IMR-90 (cell line): ENCODE data around the gene SRSF3. TPM values are rescaled to one million over a fixed set of nuclear protein-coding genes. Genes with fewer than 3 reads are reported as not detected.

Experiments used
- ATAC-seq: fragments of 200-7000 bp; cut with Tn5 transposase; 2 replicates; pipeline ENCODE4 v1.9.1; 2020; ENCODE audit warnings: low read depth, mild to moderate bottlenecking, moderate library complexity
- BruUV-seq: library from RNA; stranded (reverse); fragments of 400-500 nt; replicated peaks from 2 replicates; lab custom pipeline; 2021; lab: Mats Ljungman, UMichigan
- CTCF ChIA-PET: fragments of 300-600 bp; formaldehyde crosslinking; extraction: SDS; loops from one replicate; lab custom pipeline; 2021; ENCODE audit warnings: antibody characterized with exemption; lab: Yijun Ruan, JAX
- POLR2A ChIA-PET: fragments of 300-600 bp; sonication (Branson Sonifier 250); formaldehyde crosslinking; loops from one replicate; lab custom pipeline; 2022; ENCODE audit warnings: antibody characterized with exemption; ENCODE audit not compliant: unreplicated experiment; lab: Charles Lee
- DNase-seq: peaks from one replicate; pipeline ENCODE4 v3.0.0; 2013
- H2AFZ ChIP-seq: replicated peaks from 2 replicates; pipeline ENCODE3; 2013; ENCODE audit warnings: low read length, mild to moderate bottlenecking; ENCODE audit not compliant: poor library complexity
- H2AK5ac ChIP-seq: 2 replicates; pipeline ENCODE4 v1.6.1; 2013; ENCODE audit warnings: low read depth, low read length, inconsistent platforms
- H2AK9ac ChIP-seq: replicated peaks from 2 replicates; pipeline ENCODE3; 2013; ENCODE audit warnings: mild to moderate bottlenecking, low read depth, low read length, moderate library complexity; ENCODE audit not compliant: poor library complexity
- H2BK120ac ChIP-seq: 2 replicates; pipeline ENCODE4 v1.6.1; 2013; ENCODE audit warnings: low read depth, low read length, inconsistent platforms
- H2BK15ac ChIP-seq: 3 replicates; pipeline ENCODE4 v1.6.1; 2013; ENCODE audit warnings: low read depth, low read length, inconsistent platforms
- H2BK20ac ChIP-seq: 2 replicates; pipeline ENCODE4 v1.6.1; 2013; ENCODE audit warnings: low read depth, mild to moderate bottlenecking, inconsistent platforms, low read length, moderate library complexity
- H2BK5ac ChIP-seq: 2 replicates; pipeline ENCODE4 v1.6.1; 2013; ENCODE audit warnings: mild to moderate bottlenecking, low read depth, low read length, inconsistent platforms; ENCODE audit not compliant: poor library complexity, severe bottlenecking
- H3K14ac ChIP-seq: replicated peaks from 2 replicates; pipeline ENCODE4 v1.6.1; 2013; ENCODE audit warnings: low read depth, low read length, inconsistent platforms
- H3K18ac ChIP-seq: 2 replicates; pipeline ENCODE4 v1.6.1; 2013; ENCODE audit warnings: low read depth, low read length, control low read depth
- H3K23ac ChIP-seq: 2 replicates; pipeline ENCODE4 v1.6.1; 2013; ENCODE audit warnings: low read depth, low read length, inconsistent platforms
- H3K27ac ChIP-seq: 2 replicates; pipeline ENCODE4 v1.5.1; 2013; ENCODE audit warnings: mild to moderate bottlenecking, control low read depth, low read length; ENCODE audit not compliant: insufficient read depth
- H3K27me3 ChIP-seq: 2 replicates; pipeline ENCODE4 v1.6.1; 2013; ENCODE audit warnings: low read length; ENCODE audit not compliant: control insufficient read depth, insufficient read depth
- H3K36me3 ChIP-seq: 2 replicates; pipeline ENCODE4 v1.6.1; 2013; ENCODE audit warnings: low read length, mixed read lengths; ENCODE audit not compliant: control insufficient read depth, insufficient read depth
- H3K4ac ChIP-seq: 2 replicates; pipeline ENCODE4 v1.6.1; 2013; ENCODE audit warnings: low read depth, low read length, inconsistent platforms
- H3K4me1 ChIP-seq: 2 replicates; pipeline ENCODE4 v1.6.1; 2013; ENCODE audit warnings: low read length, mixed read lengths; ENCODE audit not compliant: control insufficient read depth, insufficient read depth
- H3K4me2 ChIP-seq: 2 replicates; pipeline ENCODE4 v1.6.1; 2013; ENCODE audit warnings: low read depth, mild to moderate bottlenecking, control low read depth, low read length, moderate library complexity
- H3K4me3 ChIP-seq: 2 replicates; pipeline ENCODE4 v1.5.1; 2013; ENCODE audit warnings: low read depth, mild to moderate bottlenecking, control low read depth, low read length, moderate library complexity; ENCODE audit not compliant: insufficient read depth
- H3K56ac ChIP-seq: 2 replicates; pipeline ENCODE4 v1.6.1; 2013; ENCODE audit warnings: low read length, inconsistent platforms; ENCODE audit not compliant: insufficient read depth; ENCODE audit errors: extremely low read depth
- H3K79me1 ChIP-seq, 2 experiments: 2 replicates each; pipeline ENCODE4 v1.6.1; 2013; ENCODE audit warnings: low read length in 2 of 2, inconsistent platforms in 1 of 2, low read depth in 1 of 2
- H3K9ac ChIP-seq: 2 replicates; pipeline ENCODE4 v1.6.1; 2013; ENCODE audit warnings: low read depth, low read length, control low read depth
- H3K9me1 ChIP-seq: 2 replicates; pipeline ENCODE4 v1.6.1; 2013; ENCODE audit warnings: low read length, inconsistent platforms; ENCODE audit not compliant: insufficient read depth
- H3K9me3 ChIP-seq: 2 replicates; pipeline ENCODE4 v1.6.1; 2013; ENCODE audit warnings: low read length; ENCODE audit not compliant: control insufficient read depth, insufficient read depth
- H4K20me1 ChIP-seq: 2 replicates; pipeline ENCODE4 v1.6.1; 2013; ENCODE audit warnings: low read length, inconsistent platforms; ENCODE audit not compliant: insufficient read depth
- H4K5ac ChIP-seq: 2 replicates; pipeline ENCODE4 v1.6.1; 2013; ENCODE audit warnings: mild to moderate bottlenecking, low read depth, low read length, control low read depth
- H4K8ac ChIP-seq, 2 experiments: 2 replicates each; pipeline ENCODE4 v1.6.1; 2013; ENCODE audit warnings: low read depth in 2 of 2, low read length in 2 of 2, control low read depth in 1 of 2, inconsistent platforms in 1 of 2
- H4K91ac ChIP-seq: 2 replicates; pipeline ENCODE4 v1.6.1; 2013; ENCODE audit warnings: low read depth, low read length, inconsistent platforms; ENCODE audit not compliant: insufficient read depth
- MAZ ChIP-seq: IDR thresholded peaks from 2 replicates; pipeline ENCODE4 v1.6.1; 2012; ENCODE audit warnings: low read depth, mild to moderate bottlenecking, low read length, improper control_type of control experiment, moderate library complexity, borderline replicate concordance
- MXI1 ChIP-seq: IDR thresholded peaks from 2 replicates; pipeline ENCODE4 v1.6.1; 2012; ENCODE audit warnings: low read depth, mild to moderate bottlenecking, low read length, moderate library complexity, borderline replicate concordance
- NFE2L2 ChIP-seq: fragments of 150-350 bp; IDR thresholded peaks from 2 replicates; pipeline ENCODE4 v1.6.1; 2016; ENCODE audit warnings: low read depth, mild to moderate bottlenecking, low read length
- POLR2A ChIP-seq: IDR thresholded peaks from 2 replicates; pipeline ENCODE4 v1.6.1; 2012; ENCODE audit warnings: mild to moderate bottlenecking, low read depth, low read length
- WGBS, 2 experiments: methylation state at CpG; one replicate each; pipeline versions ENCODE4 v1.1.5 to v1.1.7; 2013; ENCODE audit warnings: missing lambda C conversion rate in 2 of 2; ENCODE audit not compliant: insufficient read length in 1 of 2; ENCODE audit errors: extremely low coverage in 2 of 2; 5-methylcytosine and 5-hydroxymethylcytosine counted together
- dilution Hi-C: fragments of 300-500 bp; cut with HindIII; formaldehyde crosslinking; loops from one replicate; pipeline ENCODE4 v1.14.3; 2018; ENCODE audit warnings: low sequenced_read_pairs; ENCODE audit not compliant: unreplicated experiment
- in situ Hi-C: fragments of 300-500 bp; cut with MboI; formaldehyde crosslinking; loops from 3 replicates; pipeline ENCODE4 v1.14.3; 2019; ENCODE audit warnings: low sequenced_read_pairs, inconsistent platforms, mixed read lengths
- intact Hi-C: fragments of 100-400 bp; cut with micrococcal nuclease; formaldehyde crosslinking; loops from 2 replicates; pipeline ENCODE4 v1.10.0; 2022
- polyA plus RNA-seq, 3 experiments: library from polyadenylated mRNA; depleted of rRNA; stranded (reverse); fragments of >200 nt; gene quantifications; 2 replicates each; pipeline ENCODE4 v1.2.3, GENCODE V29; 2012; ENCODE audit warnings: low replicate concordance in 1 of 3
- total RNA-seq: library from RNA; depleted of rRNA; stranded (reverse); fragments of >200 nt; gene quantifications from 2 replicates; pipeline ENCODE4 v1.2.3, GENCODE V29; 2012
- TF ChIP-seq, protein P1 (sequence below): conservative IDR thresholded peaks from 2 replicates; pipeline ENCODE4 v1.5.1; 2012; ENCODE audit warnings: mild to moderate bottlenecking, low read depth, low read length, improper control_type of control experiment

Gene SRSF3
- total and polyA plus RNA-seq, 2 of the 4 experiments (the other 2 are of a cell fraction): 237 to 297 TPM

DNA sequence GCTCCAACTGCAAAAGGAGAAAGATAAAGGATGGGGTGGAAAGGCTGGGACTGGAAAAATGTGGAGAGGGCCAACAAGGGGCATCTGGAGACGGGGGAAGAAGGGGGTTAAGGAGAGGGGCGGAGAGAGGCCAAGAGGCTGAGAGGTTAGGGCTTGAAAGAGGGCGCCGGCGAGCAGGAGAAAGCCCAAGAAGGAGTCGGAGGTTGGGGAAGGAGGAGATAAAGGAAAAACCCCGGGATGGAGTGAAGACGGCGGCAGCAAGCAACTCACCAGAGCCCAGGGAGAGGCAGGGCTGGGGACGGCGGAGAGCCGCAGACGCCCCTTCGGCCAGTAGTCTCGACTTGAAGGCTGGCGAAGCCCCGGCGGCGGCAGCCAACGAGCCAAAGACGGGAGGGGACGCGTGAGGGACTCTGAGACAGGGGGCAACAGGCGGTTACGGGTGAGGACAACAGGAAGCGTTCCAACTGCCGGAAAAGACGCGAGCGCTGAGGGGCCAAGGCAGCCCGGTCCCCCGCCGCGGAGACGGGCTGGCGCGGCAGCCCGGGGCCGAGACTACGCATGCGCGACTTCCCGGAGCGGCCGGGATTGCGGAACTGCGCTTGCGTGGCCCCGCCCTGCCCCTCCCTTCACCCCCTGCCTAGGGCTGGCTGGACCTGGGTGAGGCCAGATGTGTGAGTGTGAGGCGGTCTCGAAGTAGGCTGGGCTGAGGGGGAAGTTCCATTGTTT, 47.1 kb upstream of the SRSF3 start, which contains the start of gene STK38:
Gene STK38 (minus strand): TSS at position 560 of the 726 bp plus-strand sequence. CDS start 7,277 bp downstream, outside the sequence.
- peak within 1 kb of the TSS; percentile 97 for H3K4me3 ChIP-seq
- peak within 1 kb of the TSS; percentile 55 for H4K5ac ChIP-seq
- H2BK5ac ChIP-seq: peak within 1 kb of the TSS; percentile 94
- H3K4me1 ChIP-seq: peaks cover 6% of the 10 kb centered on the region; the same call in 1 of the 2 replicates
- no peaks in the 10 kb centered on the region for H3K9me3 ChIP-seq
- TSS peak; percentile 35 for BruUV-seq
- dilution Hi-C loops: no loop called here
- H4K20me1 ChIP-seq: peaks cover 21% of the 10 kb centered on the region; the same call in 1 of the 2 replicates
- peak within 1 kb of the TSS; percentile 88 for H4K91ac ChIP-seq
- H3K4me2 ChIP-seq: peak within 1 kb of the TSS; percentile 99
- H2AK9ac ChIP-seq: peak within 1 kb of the TSS; percentile 97
- H3K14ac ChIP-seq: peak within 1 kb of the TSS; percentile 99
- H3K27ac ChIP-seq: peak within 1 kb of the TSS; percentile 98
- peak within 1 kb of the TSS; percentile 98 for H2AK5ac ChIP-seq
- TF ChIP-seq, protein P1, sequence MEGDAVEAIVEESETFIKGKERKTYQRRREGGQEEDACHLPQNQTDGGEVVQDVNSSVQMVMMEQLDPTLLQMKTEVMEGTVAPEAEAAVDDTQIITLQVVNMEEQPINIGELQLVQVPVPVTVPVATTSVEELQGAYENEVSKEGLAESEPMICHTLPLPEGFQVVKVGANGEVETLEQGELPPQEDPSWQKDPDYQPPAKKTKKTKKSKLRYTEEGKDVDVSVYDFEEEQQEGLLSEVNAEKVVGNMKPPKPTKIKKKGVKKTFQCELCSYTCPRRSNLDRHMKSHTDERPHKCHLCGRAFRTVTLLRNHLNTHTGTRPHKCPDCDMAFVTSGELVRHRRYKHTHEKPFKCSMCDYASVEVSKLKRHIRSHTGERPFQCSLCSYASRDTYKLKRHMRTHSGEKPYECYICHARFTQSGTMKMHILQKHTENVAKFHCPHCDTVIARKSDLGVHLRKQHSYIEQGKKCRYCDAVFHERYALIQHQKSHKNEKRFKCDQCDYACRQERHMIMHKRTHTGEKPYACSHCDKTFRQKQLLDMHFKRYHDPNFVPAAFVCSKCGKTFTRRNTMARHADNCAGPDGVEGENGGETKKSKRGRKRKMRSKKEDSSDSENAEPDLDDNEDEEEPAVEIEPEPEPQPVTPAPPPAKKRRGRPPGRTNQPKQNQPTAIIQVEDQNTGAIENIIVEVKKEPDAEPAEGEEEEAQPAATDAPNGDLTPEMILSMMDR: no peak
- TF ChIP-seq MXI1 (peak; percentile 31; the same call in 1 of the 2 replicates), POLR2A (peak; percentile 58), MAZ (peak; percentile 32; the same call in 1 of the 2 replicates), NFE2L2 (no peak)
- peak within 1 kb of the TSS; percentile 95 for H3K4ac ChIP-seq
- peak within 1 kb of the TSS; percentile 59 for H2BK120ac ChIP-seq
- H3K9ac ChIP-seq: peak within 1 kb of the TSS; percentile 98
- WGBS, 2 experiments: 0% methylated on average over 26 of the region's 51 CpGs; no CpG with 5 or more reads in 1 of the 2 experiments
- H3K56ac ChIP-seq: peak within 1 kb of the TSS; percentile 40
- peak within 1 kb of the TSS; percentile 98 for H3K23ac ChIP-seq
- H3K79me1 ChIP-seq: peaks cover 2 to 48% of the 10 kb centered on the region in 2 experiments; a peak in 2 of 4 replicates
- peak within 1 kb of the TSS; percentile 96 for H2AFZ ChIP-seq
- DNase-seq: peak; percentile 82
- H3K18ac ChIP-seq: peak within 1 kb of the TSS; percentile 85
- POLR2A ChIA-PET: interaction anchor here (1.0 to 1.1 kb wide), 2 partner anchors 51 to 62 kb away, joined by 3 to 10 read pairs; no protein-coding TSS in a partner anchor
- H2BK15ac ChIP-seq: peak within 1 kb of the TSS; percentile 66; the same call in 1 of the 3 replicates
- ATAC-seq: peak; percentile 95
- no peaks in the 10 kb centered on the region for H3K9me1 ChIP-seq
- no peaks in the 10 kb centered on the region for H3K27me3 ChIP-seq
- intact Hi-C loops: loop anchor here (1.0 kb wide), 1 partner anchor 49 kb away; no protein-coding TSS in a partner anchor
- in situ Hi-C loops: loop anchor here (5.0 kb wide), 1 partner anchor 45 kb away; the partner anchor contains the start of gene SRSF3
- H4K8ac ChIP-seq: peak within 1 kb of the TSS; percentile 86 to 94
- CTCF ChIA-PET: interaction anchor here (0.7 to 1.2 kb wide), 2 partner anchors 23 to 32 kb away, joined by 3 read pairs; no protein-coding TSS in a partner anchor
- H3K36me3 ChIP-seq: no peaks in the 10 kb centered on the region
- peak within 1 kb of the TSS; percentile 16; the same call in 1 of the 2 replicates for H2BK20ac ChIP-seq
